Measurements from ENCODE around the gene AMBP. TPM values are rescaled to one million over a fixed set of nuclear protein-coding genes. Genes with fewer than 3 reads are reported as not detected.

AMBP gene
- total RNA-seq, 1 donor from 2014 or later, result not detected

DNA sequence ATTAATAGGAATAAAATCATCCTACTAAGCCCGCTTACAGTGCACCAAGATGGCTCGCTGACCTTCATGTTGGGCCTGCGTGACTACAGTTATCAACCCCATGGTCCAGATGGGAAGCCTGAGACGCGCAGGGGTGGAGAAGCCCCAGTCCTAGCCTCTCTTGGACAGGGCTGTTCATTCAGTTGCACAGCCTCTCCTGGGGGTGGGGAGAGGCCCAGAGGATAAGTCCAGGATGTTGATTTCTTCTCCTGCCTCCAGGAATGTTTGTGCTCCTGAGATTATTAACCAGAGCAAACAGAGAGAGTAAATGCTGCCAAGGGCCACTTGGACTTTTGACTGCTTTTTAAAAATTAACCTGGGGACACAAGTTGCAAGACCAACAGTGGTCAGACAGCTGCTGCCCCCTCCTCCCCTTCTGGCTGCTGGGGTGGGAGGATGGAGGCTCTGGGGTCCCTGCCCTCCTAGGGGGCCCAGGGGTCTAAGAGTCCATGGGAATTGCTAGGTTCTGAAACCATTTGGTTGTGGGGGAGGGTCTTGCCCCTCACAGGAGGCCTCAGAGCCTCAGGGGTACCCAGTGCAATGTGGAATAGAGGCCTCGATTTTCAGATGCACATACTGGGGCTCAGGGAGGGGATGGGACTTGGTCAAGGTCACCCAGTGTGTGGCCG, 2.8 kb upstream of the AMBP start:
- H3K36me3 Mint-ChIP-seq (ENCODE audit: low read depth), result peaks cover 1% of the 10 kb centered on the region
- H3K4me1 Mint-ChIP-seq (ENCODE audit: low read depth), result peaks cover 4% of the 10 kb centered on the region
- TF ChIP-seq, protein P1, sequence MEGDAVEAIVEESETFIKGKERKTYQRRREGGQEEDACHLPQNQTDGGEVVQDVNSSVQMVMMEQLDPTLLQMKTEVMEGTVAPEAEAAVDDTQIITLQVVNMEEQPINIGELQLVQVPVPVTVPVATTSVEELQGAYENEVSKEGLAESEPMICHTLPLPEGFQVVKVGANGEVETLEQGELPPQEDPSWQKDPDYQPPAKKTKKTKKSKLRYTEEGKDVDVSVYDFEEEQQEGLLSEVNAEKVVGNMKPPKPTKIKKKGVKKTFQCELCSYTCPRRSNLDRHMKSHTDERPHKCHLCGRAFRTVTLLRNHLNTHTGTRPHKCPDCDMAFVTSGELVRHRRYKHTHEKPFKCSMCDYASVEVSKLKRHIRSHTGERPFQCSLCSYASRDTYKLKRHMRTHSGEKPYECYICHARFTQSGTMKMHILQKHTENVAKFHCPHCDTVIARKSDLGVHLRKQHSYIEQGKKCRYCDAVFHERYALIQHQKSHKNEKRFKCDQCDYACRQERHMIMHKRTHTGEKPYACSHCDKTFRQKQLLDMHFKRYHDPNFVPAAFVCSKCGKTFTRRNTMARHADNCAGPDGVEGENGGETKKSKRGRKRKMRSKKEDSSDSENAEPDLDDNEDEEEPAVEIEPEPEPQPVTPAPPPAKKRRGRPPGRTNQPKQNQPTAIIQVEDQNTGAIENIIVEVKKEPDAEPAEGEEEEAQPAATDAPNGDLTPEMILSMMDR (IDR thresholded peaks at IDR 0.05), result no peak
- H3K27ac Mint-ChIP-seq (ENCODE audit: unreplicated experiment), result no peak overlapping the region
- peaks cover 19% of the 10 kb centered on the region for H3K27me3 Mint-ChIP-seq (ENCODE audit: low read depth)
- DNase-seq (ENCODE audit: low spot score), result peak; percentile 30
- H3K9me3 Mint-ChIP-seq (ENCODE audit: low read depth), result no peaks in the 10 kb centered on the region
- no peak overlapping the region for H3K4me3 Mint-ChIP-seq (ENCODE audit: unreplicated experiment)

DNA sequence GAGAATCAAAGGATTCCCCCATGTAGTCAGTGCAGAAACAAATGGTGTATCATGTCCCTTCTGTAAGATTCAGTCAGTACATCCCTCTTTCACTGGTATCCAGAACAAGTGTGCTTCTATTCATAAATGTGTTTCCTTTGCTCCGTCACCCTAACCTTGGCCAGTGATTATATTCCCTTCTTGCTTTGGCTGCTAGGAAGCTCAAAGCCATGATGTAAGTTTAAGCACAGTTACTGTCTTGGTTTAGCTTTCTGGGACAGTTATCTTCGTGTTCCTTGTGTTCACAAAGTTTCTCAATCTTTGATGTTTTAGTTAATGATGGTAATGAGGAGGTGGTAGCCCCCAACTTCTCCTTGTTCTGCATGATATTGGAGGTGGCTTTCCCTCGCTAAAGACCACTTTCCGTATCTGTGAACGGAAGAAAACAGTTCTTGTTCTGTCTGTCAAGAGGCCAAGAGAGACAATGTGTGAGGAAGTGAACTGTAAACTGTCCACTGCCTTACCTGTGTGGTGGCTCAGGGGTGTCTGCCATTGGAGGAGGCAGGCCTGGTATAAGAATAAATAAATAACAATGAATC, 2.2 kb upstream of the AMBP start:
- Mint-ChIP-seq H3K27me3 (ENCODE audit: low read depth) (peaks cover 25% of the 10 kb centered on the region), H3K27ac (ENCODE audit: unreplicated experiment) (no peak overlapping the region), H3K4me1 (ENCODE audit: low read depth) (peaks cover 4% of the 10 kb centered on the region), H3K4me3 (ENCODE audit: unreplicated experiment) (no peak overlapping the region), H3K9me3 (ENCODE audit: low read depth) (no peaks in the 10 kb centered on the region), H3K36me3 (ENCODE audit: low read depth) (peaks cover 1% of the 10 kb centered on the region)
- TF ChIP-seq, protein P1 (IDR thresholded peaks at IDR 0.05), result no peak
- no peak for DNase-seq (ENCODE audit: low spot score)

DNA sequence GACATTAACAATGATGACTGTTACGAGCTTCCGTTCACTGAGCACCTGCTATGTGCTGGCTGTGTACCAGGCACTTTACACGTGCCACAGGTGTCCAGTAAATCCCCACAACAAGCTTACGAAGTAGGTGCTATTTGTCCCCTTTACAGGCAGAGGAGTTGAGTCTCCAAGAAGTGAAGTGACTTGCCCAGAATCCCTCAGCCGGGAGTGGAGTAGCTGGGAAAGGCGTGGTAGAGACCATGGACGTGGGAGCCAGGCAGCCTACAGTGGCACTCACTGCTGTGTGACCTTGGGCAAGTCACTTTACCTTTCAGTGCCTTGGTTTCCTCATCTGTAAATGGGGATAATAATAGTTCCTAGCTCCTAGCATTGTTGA, 669 bp upstream of the AMBP start:
- peak; percentile 33 for DNase-seq (ENCODE audit: low spot score)
- peaks cover 39% of the 10 kb centered on the region for H3K27me3 Mint-ChIP-seq (ENCODE audit: low read depth)
- peaks cover 4% of the 10 kb centered on the region for H3K4me1 Mint-ChIP-seq (ENCODE audit: low read depth)
- H3K27ac Mint-ChIP-seq (ENCODE audit: unreplicated experiment), result no peak overlapping the region
- H3K9me3 Mint-ChIP-seq (ENCODE audit: low read depth), result no peaks in the 10 kb centered on the region
- TF ChIP-seq, protein P1 (IDR thresholded peaks at IDR 0.05), result no peak
- H3K36me3 Mint-ChIP-seq (ENCODE audit: low read depth), result peaks cover 1% of the 10 kb centered on the region
- H3K4me3 Mint-ChIP-seq (ENCODE audit: unreplicated experiment), result no peak overlapping the region

DNA sequence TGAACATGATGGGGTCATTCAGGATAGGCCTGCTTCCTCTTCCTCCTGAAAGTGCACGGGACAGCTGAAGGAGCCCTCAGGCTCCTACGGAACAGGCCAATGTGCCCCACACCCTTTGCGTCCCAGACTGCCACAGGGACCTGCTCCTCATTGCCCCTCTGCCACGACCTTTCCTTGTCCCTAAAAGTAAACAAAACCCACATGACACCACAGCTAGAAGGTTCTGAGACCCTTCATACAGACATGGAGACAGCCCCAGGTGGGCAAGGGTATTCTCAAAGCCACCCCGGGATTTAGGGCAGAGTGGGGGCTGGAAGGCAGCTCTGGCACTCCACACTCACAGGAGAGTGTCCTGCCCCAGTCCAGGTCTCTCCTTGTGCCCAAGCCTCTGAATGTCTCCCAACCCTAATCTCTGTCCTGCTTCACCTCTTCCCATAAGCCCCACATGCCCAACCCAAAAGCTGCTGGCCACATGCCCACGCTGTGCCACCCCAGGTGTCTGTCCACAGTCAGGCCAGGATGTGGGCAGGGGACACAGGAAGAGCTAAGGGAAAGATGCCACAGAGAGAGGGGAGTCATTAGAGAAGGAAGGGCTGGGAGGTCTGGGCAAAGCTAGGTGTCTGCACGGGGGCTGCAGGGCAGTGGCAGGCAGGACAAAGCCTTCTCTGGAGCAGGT, 800 bp downstream of the AMBP start:
- TF ChIP-seq, protein P1 (IDR thresholded peaks at IDR 0.05), result no peak
- no peak overlapping the region for H3K4me3 Mint-ChIP-seq (ENCODE audit: unreplicated experiment)
- DNase-seq (ENCODE audit: low spot score), result peak; percentile 49
- peak overlapping the region; percentile 49 for H3K27ac Mint-ChIP-seq (ENCODE audit: unreplicated experiment)
- H3K36me3 Mint-ChIP-seq (ENCODE audit: low read depth), result peaks cover 1% of the 10 kb centered on the region
- H3K4me1 Mint-ChIP-seq (ENCODE audit: low read depth), result no peaks in the 10 kb centered on the region
- peaks cover 41% of the 10 kb centered on the region for H3K27me3 Mint-ChIP-seq (ENCODE audit: low read depth)
- no peaks in the 10 kb centered on the region for H3K9me3 Mint-ChIP-seq (ENCODE audit: low read depth)

DNA sequence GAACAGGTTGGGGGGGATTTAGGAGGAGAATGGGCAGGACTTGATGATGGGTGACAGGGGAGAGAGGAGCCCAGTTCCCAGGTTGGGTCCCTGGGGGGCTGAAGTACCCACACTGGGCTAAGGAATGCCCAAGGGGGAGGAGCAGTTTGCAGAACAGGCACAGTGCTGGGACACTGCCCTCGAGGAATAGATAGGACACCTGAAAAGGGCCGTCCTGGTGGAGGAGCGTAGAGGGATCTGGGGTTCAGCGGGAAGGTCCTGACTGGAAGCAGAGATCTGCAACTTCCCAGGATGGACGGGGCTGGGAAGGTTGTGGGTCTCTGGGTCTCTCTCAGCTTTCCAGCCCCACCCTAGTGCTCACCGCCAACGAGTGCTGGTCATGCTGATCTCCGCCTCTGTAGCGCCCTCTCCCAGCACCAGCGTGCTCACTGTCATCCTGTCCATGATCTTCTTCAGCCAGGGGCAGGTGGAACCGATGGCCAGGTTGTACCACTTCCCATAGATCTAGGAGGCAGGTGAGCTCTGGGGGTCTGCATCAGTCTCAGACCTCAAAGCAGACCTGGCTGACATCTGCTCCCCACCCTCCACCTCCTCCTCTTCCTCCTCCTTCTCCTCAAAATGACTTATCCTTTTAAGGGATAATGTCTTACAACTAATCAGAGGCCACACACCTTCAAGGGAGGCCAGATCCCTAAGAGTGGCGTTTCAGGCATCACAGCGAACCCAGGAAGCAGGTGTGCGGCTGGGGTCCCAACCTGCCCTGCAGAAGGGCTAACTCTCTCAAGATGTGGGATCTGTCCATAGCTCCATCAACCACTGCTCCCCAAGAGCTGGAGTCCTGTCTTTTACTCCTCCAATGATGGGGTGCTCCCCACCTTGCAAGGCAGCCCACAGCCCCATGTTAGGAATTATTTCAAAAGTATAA, 1.6 kb downstream of the AMBP start:
- Mint-ChIP-seq H3K36me3 (ENCODE audit: low read depth) (peaks cover 1% of the 10 kb centered on the region), H3K27ac (ENCODE audit: unreplicated experiment) (no peak overlapping the region), H3K4me1 (ENCODE audit: low read depth) (no peaks in the 10 kb centered on the region), H3K27me3 (ENCODE audit: low read depth) (peaks cover 41% of the 10 kb centered on the region), H3K4me3 (ENCODE audit: unreplicated experiment) (no peak overlapping the region), H3K9me3 (ENCODE audit: low read depth) (no peaks in the 10 kb centered on the region)
- TF ChIP-seq, protein P1 (IDR thresholded peaks at IDR 0.05), result no peak
- DNase-seq (ENCODE audit: low spot score), result peak; percentile 53
